NCI-H2171 (cell line): ENCODE results near the gene LST1.

Experiments
- DNase-seq: peaks from one replicate; lab custom pipeline; 2025; lab: John Stamatoyannopoulos, UW

Gene LST1

DNA sequence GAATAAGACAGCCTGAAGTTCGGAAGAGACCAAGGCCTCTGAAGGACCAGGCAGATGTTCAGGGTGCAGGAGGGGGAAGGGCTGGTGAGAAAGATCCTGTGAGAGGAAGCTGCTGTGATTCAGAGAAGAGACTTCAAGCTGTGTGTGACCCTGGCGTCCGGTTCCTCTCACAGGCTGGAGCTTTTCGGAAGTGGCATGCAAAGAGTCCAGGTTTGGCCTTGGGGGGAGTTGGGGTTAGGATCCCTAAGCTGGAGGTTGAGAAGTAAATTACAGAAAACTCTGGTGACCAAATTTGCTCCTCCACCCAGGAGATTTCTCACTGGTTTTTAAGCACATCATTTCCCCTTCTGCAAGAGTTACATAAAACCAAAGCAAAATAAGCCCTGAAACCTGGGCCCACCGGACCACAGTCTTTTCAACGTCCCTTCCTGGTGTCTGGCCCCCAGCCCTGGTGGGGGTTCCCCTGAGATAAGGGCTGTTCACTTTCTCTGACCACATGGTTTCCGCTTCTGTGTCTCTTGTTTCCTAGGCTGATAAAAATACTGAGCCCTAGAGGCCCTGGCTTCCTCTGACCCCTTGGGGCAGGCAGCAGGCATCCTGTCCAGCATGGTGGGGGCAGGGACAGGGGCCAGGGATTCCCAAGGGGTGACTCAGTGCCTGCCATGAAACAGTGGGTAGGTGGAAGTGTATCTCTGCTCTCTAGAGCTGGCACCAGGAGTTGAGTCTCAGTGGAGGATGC is 25.9 kb upstream of the LST1 start:
- no peak for DNase-seq

DNA sequence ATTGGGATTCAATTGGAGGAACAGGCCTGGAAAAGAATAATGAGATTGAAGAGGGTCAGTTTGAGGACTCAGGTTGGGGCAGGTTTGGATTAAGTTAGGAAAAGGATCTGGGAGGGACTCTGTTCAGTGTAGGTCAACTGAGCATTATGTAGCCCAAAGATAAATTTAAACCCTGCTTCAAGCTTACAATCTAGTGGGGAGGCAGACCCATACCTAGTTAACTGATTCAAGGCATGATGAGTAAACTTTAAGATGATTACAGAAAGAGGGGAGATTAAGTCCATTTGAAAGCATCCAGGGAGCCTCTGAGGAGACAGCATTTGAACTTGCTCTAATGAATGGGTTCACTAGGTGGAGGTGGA is 25.4 kb upstream of the LST1 start:
- no peak for DNase-seq

DNA sequence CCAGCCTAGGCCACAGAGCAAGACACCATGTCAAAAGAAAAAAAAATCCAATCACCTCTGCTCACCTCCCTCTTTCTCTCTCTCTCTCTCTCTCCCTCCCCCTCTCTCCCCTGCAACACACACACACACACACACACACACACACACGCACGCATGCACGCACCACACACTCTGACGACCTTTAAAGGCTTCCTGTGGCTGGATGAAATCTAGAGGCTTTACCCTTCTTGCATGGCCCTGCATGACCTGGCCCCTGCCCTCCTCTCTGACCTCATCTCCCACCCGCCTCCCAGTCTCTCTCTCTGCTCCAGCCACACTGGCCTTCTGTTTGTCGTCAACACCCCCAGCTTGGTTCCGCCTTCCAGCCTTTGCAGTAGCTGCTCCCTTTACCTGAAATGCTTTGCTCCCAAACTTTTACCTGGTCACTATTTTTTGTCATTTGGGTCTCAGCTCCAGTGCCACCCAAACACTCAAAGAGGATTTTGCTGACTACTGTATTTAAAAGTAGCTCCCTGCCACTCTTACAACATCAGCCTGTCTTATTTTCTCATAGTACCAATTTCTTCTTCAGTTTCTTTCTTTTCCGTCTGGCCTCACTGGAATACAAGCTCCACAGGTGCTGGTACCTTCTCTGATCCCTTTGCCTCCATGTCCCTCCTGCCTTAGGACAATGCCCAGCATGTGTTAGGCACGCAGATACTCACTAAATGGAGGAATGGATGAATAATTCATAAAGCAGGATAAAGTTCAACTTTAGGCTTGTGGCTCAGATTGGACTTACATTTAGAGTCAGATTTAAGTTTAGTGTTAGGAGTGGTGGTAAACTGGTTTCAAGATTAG is 18.3 kb upstream of the LST1 start:
- DNase-seq = no peak

DNA sequence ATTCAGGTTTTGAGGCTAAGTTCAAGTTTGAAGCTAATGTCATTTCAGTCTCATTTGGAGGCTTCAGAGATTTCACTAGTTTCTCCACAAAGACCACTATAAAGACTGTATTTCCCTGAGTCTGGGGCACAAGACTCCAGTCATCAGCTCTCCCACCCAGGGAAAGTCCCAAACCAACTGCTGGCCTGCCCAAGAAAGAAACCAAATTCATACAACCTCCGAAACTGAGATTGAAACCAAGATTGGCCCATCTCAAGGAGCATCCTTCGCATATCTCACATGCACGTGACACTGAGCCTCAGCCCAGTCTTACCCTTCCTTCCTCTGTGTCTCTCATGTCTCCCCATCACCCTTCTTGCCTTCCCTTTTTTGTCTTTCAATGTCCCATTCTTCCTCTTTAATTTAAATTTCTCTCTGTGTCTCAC is 17.5 kb upstream of the LST1 start:
- DNase-seq = no peak

DNA sequence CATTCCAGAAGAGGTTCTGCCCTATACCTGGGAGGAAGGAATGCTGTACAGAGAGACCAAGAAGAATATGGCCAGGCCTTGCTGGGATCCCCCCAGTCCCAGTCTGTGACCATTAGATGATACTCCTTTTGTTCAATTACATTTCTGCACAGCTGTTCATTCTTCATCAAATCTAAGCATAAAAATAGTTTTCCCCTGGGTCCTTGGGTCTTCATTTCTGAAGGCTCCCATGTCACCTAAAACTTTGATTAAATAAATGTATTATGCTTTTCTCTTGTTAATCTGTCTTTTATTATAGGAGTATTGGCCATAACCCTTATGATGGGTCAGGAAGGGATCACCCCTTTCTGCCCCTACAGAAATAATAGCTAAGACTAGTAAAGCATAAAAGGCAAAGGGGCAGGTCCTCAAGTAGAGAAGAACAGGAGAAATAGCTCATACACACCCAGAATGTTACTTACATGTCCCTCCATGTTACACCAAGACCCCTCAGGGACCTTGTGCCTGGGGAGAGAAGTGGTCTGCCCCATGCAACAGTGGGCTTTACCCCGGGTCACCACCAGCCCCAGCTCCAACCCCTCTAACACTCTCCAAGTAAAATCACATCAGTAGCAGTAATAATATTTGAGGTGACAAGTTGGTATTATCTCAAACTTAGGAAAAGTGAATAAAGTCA is 16.1 kb upstream of the LST1 start:
- DNase-seq = no peak

DNA sequence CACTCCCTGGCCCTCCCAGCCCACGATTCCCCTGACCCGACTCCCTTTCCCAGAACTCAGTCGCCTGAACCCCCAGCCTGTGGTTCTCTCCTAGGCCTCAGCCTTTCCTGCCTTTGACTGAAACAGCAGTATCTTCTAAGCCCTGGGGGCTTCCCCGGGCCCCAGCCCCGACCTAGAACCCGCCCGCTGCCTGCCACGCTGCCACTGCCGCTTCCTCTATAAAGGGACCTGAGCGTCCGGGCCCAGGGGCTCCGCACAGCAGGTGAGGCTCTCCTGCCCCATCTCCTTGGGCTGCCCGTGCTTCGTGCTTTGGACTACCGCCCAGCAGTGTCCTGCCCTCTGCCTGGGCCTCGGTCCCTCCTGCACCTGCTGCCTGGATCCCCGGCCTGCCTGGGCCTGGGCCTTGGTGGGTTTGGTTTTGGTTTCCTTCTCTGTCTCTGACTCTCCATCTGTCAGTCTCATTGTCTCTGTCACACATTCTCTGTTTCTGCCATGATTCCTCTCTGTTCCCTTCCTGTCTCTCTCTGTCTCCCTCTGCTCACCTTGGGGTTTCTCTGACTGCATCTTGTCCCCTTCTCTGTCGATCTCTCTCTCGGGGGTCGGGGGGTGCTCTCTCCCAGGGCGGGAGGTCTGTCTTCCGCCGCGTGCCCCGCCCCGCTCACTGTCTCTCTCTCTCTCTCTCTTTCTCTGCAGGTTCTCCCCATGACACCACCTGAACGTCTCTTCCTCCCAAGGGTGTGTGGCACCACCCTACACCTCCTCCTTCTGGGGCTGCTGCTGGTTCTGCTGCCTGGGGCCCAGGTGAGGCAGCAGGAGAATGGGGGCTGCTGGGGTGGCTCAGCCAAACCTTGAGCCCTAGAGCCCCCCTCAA is 13.8 kb upstream of the LST1 start, which contains the start of gene LTA:
LTA (plus strand) TSS at position 249 of the 871 bp plus-strand sequence; CDS start at position 703, 454 bp downstream.
- DNase-seq = no peak

DNA sequence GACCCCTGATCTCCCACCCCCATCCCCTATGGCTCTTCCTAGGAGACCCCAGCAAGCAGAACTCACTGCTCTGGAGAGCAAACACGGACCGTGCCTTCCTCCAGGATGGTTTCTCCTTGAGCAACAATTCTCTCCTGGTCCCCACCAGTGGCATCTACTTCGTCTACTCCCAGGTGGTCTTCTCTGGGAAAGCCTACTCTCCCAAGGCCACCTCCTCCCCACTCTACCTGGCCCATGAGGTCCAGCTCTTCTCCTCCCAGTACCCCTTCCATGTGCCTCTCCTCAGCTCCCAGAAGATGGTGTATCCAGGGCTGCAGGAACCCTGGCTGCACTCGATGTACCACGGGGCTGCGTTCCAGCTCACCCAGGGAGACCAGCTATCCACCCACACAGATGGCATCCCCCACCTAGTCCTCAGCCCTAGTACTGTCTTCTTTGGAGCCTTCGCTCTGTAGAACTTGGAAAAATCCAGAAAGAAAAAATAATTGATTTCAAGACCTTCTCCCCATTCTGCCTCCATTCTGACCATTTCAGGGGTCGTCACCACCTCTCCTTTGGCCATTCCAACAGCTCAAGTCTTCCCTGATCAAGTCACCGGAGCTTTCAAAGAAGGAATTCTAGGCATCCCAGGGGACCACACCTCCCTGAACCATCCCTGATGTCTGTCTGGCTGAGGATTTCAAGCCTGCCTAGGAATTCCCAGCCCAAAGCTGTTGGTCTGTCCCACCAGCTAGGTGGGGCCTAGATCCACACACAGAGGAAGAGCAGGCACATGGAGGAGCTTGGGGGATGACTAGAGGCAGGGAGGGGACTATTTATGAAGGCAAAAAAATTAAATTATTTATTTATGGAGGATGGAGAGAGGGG is 12.6 kb upstream of the LST1 start:
- no peak for DNase-seq

DNA sequence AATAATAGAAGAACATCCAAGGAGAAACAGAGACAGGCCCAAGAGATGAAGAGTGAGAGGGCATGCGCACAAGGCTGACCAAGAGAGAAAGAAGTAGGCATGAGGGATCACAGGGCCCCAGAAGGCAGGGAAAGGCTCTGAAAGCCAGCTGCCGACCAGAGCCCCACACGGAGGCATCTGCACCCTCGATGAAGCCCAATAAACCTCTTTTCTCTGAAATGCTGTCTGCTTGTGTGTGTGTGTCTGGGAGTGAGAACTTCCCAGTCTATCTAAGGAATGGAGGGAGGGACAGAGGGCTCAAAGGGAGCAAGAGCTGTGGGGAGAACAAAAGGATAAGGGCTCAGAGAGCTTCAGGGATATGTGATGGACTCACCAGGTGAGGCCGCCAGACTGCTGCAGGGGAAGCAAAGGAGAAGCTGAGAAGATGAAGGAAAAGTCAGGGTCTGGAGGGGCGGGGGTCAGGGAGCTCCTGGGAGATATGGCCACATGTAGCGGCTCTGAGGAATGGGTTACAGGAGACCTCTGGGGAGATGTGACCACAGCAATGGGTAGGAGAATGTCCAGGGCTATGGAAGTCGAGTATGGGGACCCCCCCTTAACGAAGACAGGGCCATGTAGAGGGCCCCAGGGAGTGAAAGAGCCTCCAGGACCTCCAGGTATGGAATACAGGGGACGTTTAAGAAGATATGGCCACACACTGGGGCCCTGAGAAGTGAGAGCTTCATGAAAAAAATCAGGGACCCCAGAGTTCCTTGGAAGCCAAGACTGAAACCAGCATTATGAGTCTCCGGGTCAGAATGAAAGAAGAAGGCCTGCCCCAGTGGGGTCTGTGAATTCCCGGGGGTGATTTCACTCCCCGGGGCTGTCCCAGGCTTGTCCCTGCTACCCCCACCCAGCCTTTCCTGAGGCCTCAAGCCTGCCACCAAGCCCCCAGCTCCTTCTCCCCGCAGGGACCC is 11.7 kb upstream of the LST1 start:
- no peak for DNase-seq

DNA sequence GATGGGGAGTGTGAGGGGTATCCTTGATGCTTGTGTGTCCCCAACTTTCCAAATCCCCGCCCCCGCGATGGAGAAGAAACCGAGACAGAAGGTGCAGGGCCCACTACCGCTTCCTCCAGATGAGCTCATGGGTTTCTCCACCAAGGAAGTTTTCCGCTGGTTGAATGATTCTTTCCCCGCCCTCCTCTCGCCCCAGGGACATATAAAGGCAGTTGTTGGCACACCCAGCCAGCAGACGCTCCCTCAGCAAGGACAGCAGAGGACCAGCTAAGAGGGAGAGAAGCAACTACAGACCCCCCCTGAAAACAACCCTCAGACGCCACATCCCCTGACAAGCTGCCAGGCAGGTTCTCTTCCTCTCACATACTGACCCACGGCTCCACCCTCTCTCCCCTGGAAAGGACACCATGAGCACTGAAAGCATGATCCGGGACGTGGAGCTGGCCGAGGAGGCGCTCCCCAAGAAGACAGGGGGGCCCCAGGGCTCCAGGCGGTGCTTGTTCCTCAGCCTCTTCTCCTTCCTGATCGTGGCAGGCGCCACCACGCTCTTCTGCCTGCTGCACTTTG is 10.7 kb upstream of the LST1 start, which contains the start of gene TNF:
TNF (plus strand) TSS at position 231 of the 567 bp plus-strand sequence; CDS start at position 408, 177 bp downstream.
- DNase-seq = no peak

DNA sequence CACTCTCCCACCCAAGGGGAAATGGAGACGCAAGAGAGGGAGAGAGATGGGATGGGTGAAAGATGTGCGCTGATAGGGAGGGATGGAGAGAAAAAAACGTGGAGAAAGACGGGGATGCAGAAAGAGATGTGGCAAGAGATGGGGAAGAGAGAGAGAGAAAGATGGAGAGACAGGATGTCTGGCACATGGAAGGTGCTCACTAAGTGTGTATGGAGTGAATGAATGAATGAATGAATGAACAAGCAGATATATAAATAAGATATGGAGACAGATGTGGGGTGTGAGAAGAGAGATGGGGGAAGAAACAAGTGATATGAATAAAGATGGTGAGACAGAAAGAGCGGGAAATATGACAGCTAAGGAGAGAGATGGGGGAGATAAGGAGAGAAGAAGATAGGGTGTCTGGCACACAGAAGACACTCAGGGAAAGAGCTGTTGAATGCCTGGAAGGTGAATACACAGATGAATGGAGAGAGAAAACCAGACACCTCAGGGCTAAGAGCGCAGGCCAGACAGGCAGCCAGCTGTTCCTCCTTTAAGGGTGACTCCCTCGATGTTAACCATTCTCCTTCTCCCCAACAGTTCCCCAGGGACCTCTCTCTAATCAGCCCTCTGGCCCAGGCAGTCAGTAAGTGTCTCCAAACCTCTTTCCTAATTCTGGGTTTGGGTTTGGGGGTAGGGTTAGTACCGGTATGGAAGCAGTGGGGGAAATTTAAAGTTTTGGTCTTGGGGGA is 10.0 kb upstream of the LST1 start:
- no peak for DNase-seq

DNA sequence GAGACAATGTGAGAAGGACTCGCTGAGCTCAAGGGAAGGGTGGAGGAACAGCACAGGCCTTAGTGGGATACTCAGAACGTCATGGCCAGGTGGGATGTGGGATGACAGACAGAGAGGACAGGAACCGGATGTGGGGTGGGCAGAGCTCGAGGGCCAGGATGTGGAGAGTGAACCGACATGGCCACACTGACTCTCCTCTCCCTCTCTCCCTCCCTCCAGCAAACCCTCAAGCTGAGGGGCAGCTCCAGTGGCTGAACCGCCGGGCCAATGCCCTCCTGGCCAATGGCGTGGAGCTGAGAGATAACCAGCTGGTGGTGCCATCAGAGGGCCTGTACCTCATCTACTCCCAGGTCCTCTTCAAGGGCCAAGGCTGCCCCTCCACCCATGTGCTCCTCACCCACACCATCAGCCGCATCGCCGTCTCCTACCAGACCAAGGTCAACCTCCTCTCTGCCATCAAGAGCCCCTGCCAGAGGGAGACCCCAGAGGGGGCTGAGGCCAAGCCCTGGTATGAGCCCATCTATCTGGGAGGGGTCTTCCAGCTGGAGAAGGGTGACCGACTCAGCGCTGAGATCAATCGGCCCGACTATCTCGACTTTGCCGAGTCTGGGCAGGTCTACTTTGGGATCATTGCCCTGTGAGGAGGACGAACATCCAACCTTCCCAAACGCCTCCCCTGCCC is 9.0 kb upstream of the LST1 start:
- DNase-seq = no peak

DNA sequence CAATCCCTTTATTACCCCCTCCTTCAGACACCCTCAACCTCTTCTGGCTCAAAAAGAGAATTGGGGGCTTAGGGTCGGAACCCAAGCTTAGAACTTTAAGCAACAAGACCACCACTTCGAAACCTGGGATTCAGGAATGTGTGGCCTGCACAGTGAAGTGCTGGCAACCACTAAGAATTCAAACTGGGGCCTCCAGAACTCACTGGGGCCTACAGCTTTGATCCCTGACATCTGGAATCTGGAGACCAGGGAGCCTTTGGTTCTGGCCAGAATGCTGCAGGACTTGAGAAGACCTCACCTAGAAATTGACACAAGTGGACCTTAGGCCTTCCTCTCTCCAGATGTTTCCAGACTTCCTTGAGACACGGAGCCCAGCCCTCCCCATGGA is 8.5 kb upstream of the LST1 start:
- no peak for DNase-seq

DNA sequence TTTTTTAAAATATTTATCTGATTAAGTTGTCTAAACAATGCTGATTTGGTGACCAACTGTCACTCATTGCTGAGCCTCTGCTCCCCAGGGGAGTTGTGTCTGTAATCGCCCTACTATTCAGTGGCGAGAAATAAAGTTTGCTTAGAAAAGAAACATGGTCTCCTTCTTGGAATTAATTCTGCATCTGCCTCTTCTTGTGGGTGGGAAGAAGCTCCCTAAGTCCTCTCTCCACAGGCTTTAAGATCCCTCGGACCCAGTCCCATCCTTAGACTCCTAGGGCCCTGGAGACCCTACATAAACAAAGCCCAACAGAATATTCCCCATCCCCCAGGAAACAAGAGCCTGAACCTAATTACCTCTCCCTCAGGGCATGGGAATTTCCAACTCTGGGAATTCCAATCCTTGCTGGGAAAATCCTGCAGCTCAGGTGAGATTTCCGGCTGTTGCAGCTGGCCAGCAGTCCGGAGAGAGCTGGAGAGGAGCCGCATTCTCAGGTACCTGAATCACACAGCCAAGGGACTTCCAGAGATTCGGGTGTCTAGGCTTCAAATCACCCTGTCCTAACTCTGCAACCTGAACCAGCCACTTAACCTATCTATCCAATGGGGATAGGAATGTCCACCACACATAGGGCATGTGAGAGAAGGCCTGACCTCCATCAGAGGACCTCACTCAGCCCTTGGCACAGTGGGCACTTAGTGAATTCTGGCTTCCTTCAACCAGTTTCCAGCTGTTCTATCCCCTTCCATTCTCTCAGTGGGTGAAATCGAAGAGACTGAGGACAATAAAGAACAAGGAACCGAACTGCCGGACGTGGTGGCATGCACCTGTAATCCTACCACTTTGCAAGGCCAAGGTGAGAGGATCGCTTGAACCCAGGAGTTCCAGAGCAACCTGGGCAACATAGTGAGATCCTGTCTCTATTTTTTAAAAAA is 7.6 kb upstream of the LST1 start:
- no peak for DNase-seq

DNA sequence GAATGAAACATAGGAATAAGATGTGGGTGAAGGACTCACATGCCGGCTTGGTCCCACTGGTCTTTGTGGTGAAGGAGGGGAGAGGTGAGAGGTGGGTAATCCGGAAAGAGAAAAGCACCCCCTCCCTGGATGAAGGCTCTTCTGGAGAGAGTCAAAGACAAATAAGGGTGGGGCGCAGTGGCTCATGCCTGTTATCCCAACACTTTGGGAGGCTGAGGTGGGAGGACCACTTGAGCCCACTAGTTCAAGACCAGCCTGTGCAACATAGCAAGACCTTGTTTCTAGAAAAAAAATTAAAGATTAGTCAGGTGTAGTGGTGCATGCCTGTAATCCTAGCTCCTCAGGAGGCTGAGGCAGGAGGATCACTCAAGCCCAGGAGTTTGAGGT is 7.0 kb upstream of the LST1 start:
- no peak for DNase-seq

DNA sequence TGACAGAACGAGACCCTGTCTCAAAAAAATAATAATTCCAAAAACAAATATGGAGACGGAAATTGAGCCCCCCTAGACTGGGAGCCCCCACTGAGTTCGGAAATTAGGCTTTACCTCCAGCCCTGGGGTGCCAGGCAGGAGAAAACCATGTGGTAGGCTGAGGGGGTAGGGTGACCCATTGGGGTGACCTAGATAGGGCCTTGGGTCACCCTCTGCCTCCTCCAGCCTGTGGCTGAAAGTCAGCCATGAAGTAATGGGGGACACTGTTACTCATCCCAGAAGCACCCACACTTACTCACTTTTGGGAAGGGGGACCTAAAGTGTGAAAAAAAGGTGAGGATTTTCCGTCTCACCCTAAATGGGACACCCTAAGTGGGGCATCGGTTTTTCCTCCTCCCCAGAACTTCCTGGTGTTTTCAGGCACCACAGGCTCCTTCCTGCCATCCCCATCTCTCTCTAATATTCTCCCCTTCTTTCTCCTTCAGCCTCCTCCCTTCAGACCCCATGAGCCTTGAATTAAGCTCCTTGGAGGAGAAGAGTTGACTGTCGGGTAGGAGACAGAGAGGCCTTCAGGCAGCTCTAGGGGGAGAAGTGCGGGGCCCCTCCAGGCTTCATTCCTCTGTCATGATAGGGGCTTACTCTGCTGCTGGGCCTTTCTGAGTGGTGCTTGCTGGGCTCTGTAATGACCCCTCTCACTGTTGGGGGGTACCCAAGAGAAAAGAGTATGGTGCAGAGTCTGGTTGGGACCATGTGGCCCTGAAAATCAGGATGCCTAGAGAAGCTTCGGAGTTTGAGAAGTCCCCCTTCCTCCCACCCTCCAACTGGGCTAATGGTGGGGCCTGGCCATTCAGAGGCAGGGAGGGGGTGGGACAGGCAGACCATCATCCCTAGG is 6.3 kb upstream of the LST1 start:
- no peak for DNase-seq

DNA sequence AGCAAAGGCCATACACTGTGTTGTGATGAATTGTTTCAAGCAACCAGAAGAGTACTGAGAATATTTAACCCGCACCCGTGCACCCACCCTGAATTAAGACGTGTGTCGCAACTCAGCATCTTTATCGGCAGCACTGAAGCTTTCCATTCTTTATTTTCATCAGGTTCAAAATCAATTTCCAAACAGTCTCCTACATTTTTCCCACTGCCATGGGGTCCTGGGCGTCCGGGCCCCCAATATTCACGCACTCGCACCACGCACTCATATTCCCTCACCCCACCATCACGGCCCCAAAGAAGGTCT is 5.7 kb upstream of the LST1 start:
- no peak for DNase-seq
